K562 (cell line): Measurements from ENCODE around the gene PTOV1. TPM values are rescaled to one million over a fixed set of nuclear protein-coding genes. Genes with fewer than 3 reads are reported as not detected.

Experiments used
- BCOR ChIP-seq: fragments of 450-650 bp; IDR thresholded peaks from 2 replicates; pipeline ENCODE4 v1.6.1; 2016
- ELF1 ChIP-seq: fragments of 200-800 bp; sonication (Bioruptor generic); IDR thresholded peaks from 2 replicates; pipeline ENCODE4 v1.6.1; 2016; ENCODE audit warnings: missing genetic modification characterization, missing compliant biosample characterization
- ILF3 ChIP-seq: fragments of 450-650 bp; IDR thresholded peaks from 2 replicates; pipeline ENCODE4 v1.6.1; 2018; ENCODE audit warnings: antibody characterized with exemption, mild to moderate bottlenecking, moderate library complexity, borderline replicate concordance
- KAT2B ChIP-seq: IDR thresholded peaks from one replicate; pipeline ENCODE4 v1.6.1; 2012; ENCODE audit warnings: low read depth, mild to moderate bottlenecking, control low read depth, inconsistent platforms, low read length, moderate library complexity
- NFE2L1 ChIP-seq: fragments of 450-650 bp; IDR thresholded peaks from 2 replicates; pipeline ENCODE4 v1.6.1; 2016; ENCODE audit warnings: missing genetic modification characterization, low read depth, mild to moderate bottlenecking, missing compliant biosample characterization, moderate library complexity, borderline replicate concordance
- PHB2 ChIP-seq: fragments of 450-650 bp; IDR thresholded peaks from 2 replicates; pipeline ENCODE4 v1.6.1; 2017; ENCODE audit warnings: low read depth
- PPARD ChIP-seq: fragments of 250-450 bp; sonication (Bioruptor Pico); IDR thresholded peaks from 2 replicates; pipeline ENCODE4 v1.8.0; 2022; ENCODE audit warnings: inconsistent platforms, mild to moderate bottlenecking, moderate library complexity
- RBM15 ChIP-seq: fragments of 200-400 bp; formaldehyde crosslinking; IDR thresholded peaks from 2 replicates; pipeline ENCODE4 v1.6.1; 2018; ENCODE audit warnings: mild to moderate bottlenecking, low read length, moderate library complexity; ENCODE audit not compliant: insufficient read depth
- RFX7 ChIP-seq: fragments of 250-450 bp; sonication (Bioruptor Pico); IDR thresholded peaks from 2 replicates; pipeline ENCODE4 v1.5.1; 2021; ENCODE audit warnings: mild to moderate bottlenecking
- SIN3A ChIP-seq, 2 experiments: fragments of 150-350 bp in 1 of 2; IDR thresholded peaks; 2 replicates each; pipeline ENCODE4 v1.6.1; 2011 to 2016; ENCODE audit warnings: borderline replicate concordance in 2 of 2, low read depth in 2 of 2, low read length in 2 of 2, mild to moderate bottlenecking in 2 of 2, moderate library complexity in 2 of 2; ENCODE audit not compliant: control insufficient read depth in 1 of 2
- SMAD1 ChIP-seq: fragments of 150-350 bp; IDR thresholded peaks from 2 replicates; pipeline ENCODE4 v1.6.1; 2014; ENCODE audit warnings: low read length, low read depth; ENCODE audit not compliant: partially characterized antibody
- SP1 ChIP-seq: sonication (generic); formaldehyde crosslinking; IDR thresholded peaks from 2 replicates; pipeline ENCODE4 v1.8.1; 2022; ENCODE audit warnings: mild to moderate bottlenecking, missing genetic modification reagents
- SREBF1 ChIP-seq: fragments of 150-350 bp; IDR thresholded peaks from 2 replicates; pipeline ENCODE4 v1.6.1; 2014; ENCODE audit warnings: antibody characterized with exemption, low read depth, low read length, borderline replicate concordance
- U2AF2 ChIP-seq: fragments of 200-400 bp; formaldehyde crosslinking; optimal IDR thresholded peaks from 2 replicates; pipeline ENCODE3; 2017; ENCODE audit warnings: low read depth, mild to moderate bottlenecking, low read length
- ZNF143 ChIP-seq: sonication (generic); formaldehyde crosslinking; IDR thresholded peaks from 2 replicates; pipeline ENCODE4 v1.9.0; 2022; ENCODE audit warnings: mild to moderate bottlenecking, missing genetic modification reagents
- ZNF280B ChIP-seq: fragments of 250-450 bp; sonication (Bioruptor Pico); IDR thresholded peaks from 2 replicates; pipeline ENCODE4 v1.5.1; 2021; ENCODE audit warnings: mild to moderate bottlenecking
- polyA plus RNA-seq, 8 experiments: library from polyadenylated mRNA; depleted of rRNA in 4 of 8; stranded (reverse) in 5 of 8; unstranded in 3 of 8; fragments of >200 nt; fragmentation: Nextera tagmentation in 2 of 8; fragmentation: Illumina TruSeq in 1 of 8; extraction: Ambion mirVana in 2 of 8; extraction: Trizol in 1 of 8; gene quantifications; 2 replicates each; pipeline versions ENCODE4 v1.2.1 to v1.2.3, GENCODE V29; 2011 to 2014; ENCODE audit warnings: inconsistent platforms in 1 of 8, missing spikeins in 1 of 8
- total RNA-seq, 7 experiments: library from RNA; depleted of rRNA in 6 of 7; stranded (reverse); fragments of >200 nt in 6 of 7; fragmentation: Illumina TruSeq in 2 of 7; extraction: Trizol in 2 of 7; gene quantifications; 2 replicates each; pipeline versions ENCODE4 v1.2.1 to v1.2.3, GENCODE V29; 2011 to 2021; ENCODE audit warnings: low replicate concordance in 1 of 7
- TF ChIP-seq, protein P1 (sequence below): IDR thresholded peaks from 3 replicates; pipeline ENCODE4 v1.6.1; 2011; ENCODE audit warnings: borderline replicate concordance, mild to moderate bottlenecking, moderate library complexity; ENCODE audit not compliant: insufficient read length; ENCODE audit errors: extremely low read depth
- TF ChIP-seq, protein P2 (sequence below): conservative IDR thresholded peaks from 2 replicates; pipeline ENCODE4 v1.6.1; 2011; ENCODE audit warnings: low read depth, mild to moderate bottlenecking, low read length; ENCODE audit not compliant: control insufficient read depth

Gene PTOV1
- total and polyA plus RNA-seq, 9 of the 15 experiments (the other 6 are each of a cell fraction or from before 2014, with no cell fraction given) = 4.9 to 169 (median 43.5) TPM

DNA sequence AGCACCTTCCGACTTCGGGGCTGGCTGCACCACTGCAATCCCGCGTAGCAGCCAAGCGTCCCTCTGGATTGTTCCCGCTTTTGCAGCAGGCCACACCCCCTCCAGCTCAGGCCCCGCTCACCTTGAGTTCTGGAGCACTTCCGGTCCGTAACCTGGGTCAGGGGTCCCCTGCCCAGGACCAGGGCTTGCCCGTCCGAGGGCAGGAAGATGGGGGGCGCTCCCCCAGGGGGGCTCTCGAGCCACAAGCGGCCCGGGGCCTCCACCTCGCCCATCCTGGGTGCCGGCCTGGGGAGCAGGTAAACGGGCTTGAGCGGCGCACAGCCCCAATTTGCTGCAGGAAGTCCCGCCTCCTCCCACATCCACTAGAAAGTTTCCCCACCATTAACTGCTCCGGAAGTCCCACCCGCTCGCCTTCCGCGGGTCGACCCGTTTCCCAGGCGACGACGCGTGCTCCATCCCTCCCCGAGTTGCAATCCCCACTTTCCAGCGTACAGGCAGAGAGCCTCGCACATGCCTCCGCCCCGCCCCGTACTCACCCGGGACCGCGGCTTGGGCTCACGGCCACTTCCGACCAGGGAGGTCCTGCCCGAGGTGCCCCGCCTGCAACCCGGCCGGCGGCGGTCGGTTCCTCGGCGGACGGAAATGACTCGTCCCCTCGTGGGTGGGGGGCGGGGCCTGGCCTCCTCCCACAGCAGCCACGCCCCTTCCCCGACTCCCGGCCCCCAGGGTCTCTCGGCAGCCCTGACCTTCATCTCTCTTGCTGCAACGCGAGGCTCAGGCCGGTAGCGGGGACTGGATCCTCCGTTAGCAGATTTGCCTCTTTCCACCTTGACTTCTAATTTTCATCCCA is 16.2 kb downstream of the PTOV1 start, which contains the start of gene PNKP (continued):
- no peak for TF ChIP-seq ZNF143
- no peak for TF ChIP-seq NFE2L1
- TF ChIP-seq, protein P1, sequence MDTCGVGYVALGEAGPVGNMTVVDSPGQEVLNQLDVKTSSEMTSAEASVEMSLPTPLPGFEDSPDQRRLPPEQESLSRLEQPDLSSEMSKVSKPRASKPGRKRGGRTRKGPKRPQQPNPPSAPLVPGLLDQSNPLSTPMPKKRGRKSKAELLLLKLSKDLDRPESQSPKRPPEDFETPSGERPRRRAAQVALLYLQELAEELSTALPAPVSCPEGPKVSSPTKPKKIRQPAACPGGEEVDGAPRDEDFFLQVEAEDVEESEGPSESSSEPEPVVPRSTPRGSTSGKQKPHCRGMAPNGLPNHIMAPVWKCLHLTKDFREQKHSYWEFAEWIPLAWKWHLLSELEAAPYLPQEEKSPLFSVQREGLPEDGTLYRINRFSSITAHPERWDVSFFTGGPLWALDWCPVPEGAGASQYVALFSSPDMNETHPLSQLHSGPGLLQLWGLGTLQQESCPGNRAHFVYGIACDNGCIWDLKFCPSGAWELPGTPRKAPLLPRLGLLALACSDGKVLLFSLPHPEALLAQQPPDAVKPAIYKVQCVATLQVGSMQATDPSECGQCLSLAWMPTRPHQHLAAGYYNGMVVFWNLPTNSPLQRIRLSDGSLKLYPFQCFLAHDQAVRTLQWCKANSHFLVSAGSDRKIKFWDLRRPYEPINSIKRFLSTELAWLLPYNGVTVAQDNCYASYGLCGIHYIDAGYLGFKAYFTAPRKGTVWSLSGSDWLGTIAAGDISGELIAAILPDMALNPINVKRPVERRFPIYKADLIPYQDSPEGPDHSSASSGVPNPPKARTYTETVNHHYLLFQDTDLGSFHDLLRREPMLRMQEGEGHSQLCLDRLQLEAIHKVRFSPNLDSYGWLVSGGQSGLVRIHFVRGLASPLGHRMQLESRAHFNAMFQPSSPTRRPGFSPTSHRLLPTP = no peak
- no peak for TF ChIP-seq SMAD1
- peak; percentile 82 for TF ChIP-seq ELF1
- no peak for TF ChIP-seq RFX7 (CRISPR knock-in tag)
- TF ChIP-seq PPARD (CRISPR knock-in tag) = no peak
- TF ChIP-seq ILF3 = no peak
- TF ChIP-seq, protein P2, sequence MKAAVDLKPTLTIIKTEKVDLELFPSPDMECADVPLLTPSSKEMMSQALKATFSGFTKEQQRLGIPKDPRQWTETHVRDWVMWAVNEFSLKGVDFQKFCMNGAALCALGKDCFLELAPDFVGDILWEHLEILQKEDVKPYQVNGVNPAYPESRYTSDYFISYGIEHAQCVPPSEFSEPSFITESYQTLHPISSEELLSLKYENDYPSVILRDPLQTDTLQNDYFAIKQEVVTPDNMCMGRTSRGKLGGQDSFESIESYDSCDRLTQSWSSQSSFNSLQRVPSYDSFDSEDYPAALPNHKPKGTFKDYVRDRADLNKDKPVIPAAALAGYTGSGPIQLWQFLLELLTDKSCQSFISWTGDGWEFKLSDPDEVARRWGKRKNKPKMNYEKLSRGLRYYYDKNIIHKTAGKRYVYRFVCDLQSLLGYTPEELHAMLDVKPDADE = peak; percentile 73; the same call in 1 of the 2 replicates
- no peak; the same call in 1 of the 2 replicates for TF ChIP-seq BCOR
- no peak for TF ChIP-seq RBM15
- no peak for TF ChIP-seq SREBF1
- no peak for TF ChIP-seq PHB2
- no peak for TF ChIP-seq ZNF280B (CRISPR knock-in tag)
- TF ChIP-seq U2AF2 = no peak
- TF ChIP-seq SP1 = peak; percentile 92
- peak in 1 of 2 experiments; percentile 49; a peak in 2 of 4 replicates for TF ChIP-seq SIN3A (IDR thresholded peaks at IDR 0.05; ENCODE audit: borderline replicate concordance in 2 of 2, control insufficient read depth in 1 of 2, low read depth in 2 of 2, low read length in 2 of 2)
- no peak for TF ChIP-seq KAT2B
